IPS-11a (cell line): ENCODE data around the gene ASCL2.
"Not testable (repeated sequence)": the region's sequence is repeated elsewhere in the genome, so short reads cannot be mapped to it uniquely, and the experiment has no call there.

Source experiments
- H3K4me3 ChIP-seq: one replicate; pipeline ENCODE4 v1.5.1; 2013; ENCODE audit warnings: low read depth, low read length, control low read depth

Gene ASCL2

DNA sequence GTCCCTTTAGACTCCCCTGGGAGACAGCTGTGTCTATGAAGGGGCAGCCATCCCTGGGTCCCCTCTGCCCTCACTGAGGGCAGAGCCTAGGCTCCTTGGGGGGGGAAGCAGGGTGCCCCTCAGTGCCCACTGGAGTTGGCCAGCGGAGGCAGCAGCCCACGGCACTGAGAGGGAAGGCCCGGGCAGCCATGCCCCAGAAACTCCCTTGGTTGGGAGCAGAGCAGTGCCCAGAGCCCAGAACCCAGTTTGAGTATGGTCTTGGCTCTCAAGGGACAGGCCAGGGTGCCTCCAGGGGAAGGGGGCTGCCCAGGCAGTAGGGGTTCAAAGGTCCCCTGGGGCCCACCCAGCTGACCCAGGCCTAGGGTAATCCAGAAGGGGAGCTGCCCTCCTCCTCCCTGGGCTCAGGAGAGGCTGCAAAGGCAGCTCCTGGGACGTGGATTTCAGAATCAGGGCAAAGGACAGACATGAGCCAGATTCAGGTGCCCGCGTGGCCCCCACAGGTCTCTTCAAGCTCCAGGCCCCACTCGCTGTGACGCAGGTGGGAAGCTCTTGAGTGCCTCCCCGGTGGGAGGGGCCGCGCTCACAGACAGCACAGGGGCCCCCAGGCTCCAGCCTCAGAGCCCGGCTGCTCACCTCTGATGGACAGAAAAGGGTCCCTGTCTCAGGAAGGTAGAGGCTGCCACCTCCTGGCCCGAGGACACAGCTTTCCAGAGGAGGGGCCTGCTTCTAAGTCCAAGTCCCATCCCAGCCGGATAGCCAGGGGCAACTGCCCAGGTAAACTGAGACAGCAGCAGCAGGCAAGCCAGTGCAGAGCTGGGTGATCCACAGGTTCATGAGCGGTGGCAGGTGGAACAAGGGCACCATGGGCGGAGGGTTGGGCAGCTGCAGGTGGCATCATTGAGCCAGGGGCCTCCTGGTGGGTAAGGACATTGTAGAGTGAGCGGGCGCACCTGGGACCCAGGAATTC, 28.7 kb upstream of the ASCL2 start:
- no peak overlapping the region for H3K4me3 ChIP-seq

DNA sequence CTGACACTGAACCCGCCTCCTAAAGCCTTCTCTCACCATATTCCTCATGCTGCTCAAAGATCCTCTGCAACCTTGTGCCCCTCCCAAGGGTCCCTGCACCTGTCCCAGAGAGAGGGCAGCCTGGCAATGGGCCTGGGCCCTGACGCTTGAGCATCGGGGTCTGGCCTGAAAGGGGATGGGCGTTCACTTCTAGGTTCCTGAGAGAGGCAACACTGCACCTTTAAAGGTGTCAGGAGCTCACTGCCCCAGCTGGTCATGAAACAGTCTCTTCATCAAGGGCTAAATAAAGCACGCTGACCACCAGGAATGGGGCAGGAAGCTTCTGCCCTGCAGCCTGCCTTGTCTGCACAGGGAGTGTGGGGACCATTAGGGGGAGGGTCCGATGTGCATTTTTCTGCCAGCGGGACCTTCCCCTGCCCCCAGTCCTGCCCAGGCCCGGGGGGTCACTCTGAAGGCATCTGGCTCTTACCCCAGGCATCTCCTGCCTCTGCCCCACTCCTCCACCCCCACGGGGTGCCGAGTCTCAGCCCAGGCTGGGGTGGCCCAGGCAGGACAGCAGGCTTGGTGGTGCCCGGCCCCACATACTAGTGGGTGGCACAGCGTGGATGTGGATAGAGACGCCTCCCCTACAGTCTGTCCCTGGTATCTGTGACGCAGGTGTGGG, 27.9 kb upstream of the ASCL2 start:
- no peak overlapping the region for H3K4me3 ChIP-seq

DNA sequence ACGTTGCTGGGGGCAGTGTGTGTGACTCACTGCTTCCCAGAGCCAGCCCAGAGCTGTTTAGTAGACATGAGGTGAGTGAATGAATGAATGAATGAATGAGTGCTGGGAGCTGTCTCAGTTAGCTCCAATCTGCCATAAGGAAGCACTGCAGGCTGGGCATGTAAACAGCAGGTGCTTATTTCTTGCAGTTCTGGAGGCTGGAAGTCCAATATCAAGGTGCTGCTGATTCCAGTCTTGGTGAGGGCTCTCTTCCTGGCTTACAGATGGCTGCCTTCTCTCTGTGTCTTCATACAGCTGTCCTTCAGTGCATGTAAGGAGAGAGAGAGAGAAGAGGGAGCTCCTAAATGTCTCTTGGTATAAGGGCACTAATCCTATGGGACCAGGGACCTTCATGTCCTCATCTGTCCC, 27.2 kb upstream of the ASCL2 start:
- H3K4me3 ChIP-seq, result no peak overlapping the region

DNA sequence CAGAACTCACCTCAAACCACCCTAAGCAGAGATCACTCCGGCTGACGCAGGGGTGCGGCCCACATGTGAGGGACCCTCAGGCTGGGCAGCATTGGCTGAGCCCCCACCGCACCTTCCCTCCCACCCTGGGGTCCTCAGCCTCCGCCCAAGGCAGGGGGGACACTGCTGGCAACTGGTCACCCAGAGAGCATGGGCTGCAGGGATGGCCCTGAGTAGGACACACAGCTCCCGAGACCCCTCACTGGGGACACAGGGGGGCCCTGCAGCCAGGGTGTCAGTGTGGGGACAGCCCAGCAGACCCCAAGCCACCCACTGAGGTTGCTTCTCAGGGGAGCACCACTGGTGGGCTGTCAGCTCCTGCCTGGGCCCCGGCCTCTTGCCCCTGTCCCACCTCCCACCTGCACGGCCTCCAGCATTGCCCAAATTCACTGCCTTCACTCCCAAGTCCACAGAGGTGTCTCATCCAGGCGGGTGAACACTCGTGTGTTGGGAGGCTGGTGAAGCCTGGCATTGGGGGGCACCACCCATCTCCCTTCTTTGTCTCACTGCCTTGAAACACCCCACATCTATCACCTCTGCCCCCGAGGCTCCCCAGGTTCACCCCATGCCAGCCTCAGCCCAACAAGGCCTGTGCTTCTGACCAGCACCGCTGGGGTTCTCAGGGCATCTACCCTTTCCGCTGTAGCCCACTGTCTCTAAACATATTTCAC, 26.7 kb upstream of the ASCL2 start:
- H3K4me3 ChIP-seq, result no peak overlapping the region

DNA sequence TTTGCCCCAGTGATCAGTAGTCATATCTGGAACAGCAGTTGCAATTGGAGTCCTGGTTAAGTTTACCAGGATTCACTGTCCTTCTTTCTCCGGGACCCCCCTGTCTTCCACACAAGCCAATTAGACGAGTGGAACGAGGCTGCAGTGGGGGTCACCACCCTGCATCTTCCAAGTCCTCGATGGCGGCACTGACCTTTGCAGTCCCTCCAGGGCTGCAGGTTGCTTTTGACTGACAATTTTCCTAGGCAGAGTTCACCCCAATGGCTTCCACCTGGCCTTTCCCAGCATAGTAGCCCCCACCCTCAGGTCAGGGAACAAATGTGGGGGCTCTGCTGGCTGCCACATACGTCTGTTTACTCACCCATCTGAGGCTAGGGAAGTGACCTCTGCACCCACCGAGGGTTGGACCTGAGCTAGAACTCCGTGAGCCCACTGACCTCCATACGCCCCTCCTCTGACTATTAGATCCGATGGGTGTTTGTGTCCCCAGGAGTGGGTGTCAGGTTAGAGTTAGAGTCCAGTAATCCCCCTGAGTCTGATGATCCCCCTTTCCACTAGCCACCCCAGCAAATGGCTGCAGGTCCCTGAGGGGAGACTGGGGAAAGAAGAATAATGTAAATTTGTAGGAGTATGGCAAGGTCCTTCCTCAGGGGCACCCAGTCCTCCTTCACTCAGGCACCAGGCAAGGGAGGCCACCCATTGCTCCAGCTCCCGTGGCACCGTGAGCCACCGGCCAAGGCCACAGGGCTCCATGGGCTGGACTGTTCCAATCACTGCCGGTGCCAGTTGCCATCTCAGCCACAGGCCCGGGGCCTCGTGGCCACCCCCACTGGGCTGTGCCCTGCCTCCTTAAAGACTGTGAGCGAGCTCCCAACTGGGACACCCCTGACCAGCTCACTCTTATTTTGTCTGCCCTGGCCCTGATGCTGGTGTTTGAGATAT, 25.9 kb upstream of the ASCL2 start:
- no peak overlapping the region for H3K4me3 ChIP-seq

DNA sequence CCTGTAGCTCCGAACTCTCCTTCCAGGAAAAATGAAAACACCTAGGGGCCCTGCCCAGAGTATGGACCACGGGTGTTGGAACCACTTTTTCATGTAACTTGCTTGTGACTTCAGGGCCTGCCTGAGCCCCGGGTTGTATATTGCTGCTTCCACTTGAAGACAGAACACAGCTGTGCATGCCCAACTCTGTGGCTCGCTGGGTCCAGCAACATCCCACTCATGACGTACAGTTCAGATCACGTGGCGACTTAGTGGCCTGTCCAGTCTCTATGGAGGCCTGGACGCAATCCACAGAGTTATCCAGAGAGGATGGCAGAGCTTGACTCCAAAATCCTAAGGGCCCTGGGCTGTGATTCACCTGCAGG, 24.5 kb upstream of the ASCL2 start:
- no peak overlapping the region for H3K4me3 ChIP-seq

DNA sequence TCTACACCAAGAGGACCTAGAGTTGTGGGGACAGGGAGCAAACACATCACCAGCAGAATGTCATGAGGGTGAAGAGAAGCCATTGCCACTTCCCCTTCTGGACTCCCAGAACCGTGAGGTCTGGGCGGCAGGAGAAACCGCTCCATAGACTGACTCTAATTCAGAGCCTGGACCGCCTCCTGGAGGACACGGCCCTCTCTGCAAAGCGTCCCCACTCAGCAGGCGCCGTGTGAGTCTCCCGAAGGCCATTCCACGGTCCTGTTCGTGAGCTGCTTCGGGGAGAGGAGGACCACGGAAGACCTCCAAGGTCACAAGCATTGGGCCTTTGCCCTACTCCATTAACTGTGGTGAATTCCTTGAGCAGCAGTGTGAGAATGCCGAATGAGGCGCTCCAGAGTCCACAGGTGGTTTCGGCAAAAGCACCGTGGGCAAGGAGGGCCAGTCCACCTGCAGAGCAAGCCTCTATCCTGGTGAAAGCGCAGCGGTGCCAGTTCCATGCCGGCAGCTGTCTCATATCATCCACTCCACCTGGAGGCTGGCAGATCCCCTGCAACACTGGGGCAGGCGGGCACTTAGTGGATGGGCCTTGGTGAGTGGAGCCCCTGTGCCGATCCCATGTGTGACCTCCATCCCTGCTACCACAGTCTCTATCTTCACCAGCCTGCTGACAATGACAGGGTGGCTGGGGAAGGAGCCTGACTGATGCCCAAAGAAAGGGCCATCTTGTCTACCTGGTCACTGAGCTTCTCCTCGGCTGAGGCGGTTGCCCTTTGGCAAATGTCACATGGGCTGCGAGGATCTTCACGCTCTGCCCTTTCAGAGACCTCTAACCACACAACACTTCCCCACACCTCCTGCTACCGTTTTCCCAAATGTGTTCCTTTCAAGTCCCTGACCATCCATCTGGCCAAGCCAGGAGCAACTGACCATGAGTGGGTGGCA, 23.9 kb upstream of the ASCL2 start:
- H3K4me3 ChIP-seq, result no peak overlapping the region

DNA sequence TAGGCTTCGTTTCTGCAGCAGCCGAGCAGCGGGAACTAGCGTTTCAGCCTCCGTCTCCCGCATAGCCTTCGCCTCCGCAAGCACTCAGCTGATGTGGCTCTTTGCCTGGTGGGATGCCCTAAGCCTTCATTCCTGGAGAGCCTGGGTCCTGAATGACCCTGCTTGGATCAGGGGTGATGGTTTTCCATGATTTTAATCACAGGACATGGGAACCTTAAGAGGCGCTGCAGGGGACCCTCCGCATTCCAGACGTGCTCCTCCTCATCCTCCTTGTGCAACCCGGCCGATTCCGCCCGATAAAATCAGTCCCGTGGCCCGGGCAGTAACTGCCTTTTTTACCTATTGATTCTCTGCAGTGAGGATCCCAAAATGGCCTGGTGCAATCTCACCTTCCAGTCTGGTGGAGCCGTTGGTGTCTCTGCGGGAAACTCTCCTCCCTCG, 23.2 kb upstream of the ASCL2 start:
- no peak overlapping the region for H3K4me3 ChIP-seq

DNA sequence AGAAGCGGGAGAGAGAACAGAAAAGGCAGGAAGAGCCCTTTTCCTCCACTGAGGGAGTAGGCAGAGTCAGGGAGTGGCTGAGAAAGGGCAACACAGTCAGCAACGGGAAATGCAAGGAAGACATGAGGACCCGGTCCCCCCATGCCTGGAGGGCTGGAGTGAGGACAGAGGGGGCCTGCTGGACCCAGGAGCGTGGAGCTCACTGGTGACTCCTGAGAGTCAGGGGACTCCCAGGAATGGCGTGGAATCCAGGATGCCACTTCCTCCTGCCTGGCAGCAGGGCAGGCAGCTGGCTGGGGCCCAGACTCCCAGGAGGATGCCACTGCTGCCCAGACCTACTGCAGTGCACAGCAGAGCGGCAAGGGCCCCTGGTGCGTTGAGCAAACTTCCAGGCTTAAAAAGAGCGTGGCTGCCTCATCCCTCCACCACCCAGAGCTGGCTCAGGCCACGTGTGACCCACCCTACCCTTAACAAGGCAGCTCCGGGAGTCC, 20.0 kb upstream of the ASCL2 start:
- H3K4me3 ChIP-seq, result no peak overlapping the region

DNA sequence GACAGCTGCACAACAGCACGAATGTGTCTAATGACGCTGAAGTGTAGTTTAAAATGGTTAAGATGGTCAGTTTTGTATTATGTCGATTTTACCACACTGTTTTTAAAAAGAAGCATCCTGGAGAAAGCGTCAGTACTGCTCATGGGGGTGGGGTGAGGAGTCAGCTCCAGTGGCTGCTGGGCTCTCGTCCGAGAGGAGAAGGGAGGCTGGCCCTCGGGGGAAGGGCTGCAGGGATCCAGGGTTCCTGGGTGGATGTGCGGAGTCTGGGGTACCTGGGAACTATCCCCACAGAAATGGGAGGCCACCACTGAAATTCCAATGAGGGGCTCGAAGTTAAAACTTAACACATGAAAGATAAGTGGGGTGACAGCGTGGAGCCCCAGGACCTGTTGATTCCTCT, 19.5 kb upstream of the ASCL2 start:
- no peak overlapping the region for H3K4me3 ChIP-seq

DNA sequence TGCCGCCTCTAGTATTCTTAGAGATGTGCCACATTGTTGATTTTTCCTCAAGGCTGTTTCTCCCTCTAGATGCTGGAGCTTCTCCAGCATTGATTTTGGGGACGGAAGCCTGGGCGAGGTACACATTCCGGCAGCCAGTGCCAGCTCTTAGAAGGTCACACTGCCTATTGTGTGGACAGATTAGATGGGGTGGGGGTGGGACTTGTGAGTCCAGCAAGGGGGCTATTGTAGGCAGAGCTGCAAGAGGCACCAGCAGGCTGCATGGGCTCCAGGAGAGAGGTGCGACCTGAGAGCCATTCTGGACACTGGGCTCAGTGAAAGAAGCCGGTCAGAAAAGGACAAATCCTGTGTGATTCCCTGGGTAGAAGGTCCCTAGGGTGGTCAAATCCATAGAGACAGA, 19.0 kb upstream of the ASCL2 start:
- no peak overlapping the region for H3K4me3 ChIP-seq

DNA sequence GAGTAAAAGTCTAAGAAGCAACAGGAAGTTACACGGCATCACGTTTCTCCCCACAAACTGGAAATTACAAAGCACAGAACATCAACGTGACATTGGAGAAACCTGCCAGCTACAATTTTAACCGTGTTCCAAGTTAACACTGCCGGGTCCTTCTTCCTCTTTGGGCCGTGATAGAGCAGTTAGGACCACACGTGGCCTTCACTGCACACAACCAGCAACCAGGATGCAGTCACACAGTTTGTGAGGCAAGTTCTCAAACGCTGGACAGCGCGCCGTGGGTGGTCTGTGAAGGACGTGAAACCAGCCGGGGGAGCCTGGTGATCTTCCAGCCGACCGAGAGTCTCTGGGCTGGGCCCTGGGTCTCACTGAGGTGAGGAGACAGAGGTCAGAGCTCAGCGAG, 16.7 kb upstream of the ASCL2 start:
- no peak overlapping the region for H3K4me3 ChIP-seq

DNA sequence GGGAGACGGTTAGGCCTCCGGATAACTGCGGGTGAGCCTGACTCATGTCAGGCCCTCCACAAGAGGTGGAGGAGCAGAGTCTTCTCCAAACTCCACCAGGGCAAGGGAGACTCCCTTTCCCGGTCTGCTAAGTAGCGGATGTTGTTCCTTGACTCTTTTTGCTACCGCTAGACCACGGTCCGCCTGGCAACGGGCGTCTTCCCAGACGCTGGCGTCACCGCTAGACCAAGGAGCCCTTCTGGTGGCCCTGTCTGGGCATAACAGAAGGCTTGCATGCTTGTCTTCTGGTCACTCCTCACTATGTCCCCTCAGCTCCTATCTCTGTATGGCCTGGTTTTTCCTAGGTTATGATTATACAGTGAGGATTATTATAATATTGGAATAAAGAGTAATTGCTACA, 16.0 kb upstream of the ASCL2 start:
- not testable (repeated sequence) for H3K4me3 ChIP-seq

DNA sequence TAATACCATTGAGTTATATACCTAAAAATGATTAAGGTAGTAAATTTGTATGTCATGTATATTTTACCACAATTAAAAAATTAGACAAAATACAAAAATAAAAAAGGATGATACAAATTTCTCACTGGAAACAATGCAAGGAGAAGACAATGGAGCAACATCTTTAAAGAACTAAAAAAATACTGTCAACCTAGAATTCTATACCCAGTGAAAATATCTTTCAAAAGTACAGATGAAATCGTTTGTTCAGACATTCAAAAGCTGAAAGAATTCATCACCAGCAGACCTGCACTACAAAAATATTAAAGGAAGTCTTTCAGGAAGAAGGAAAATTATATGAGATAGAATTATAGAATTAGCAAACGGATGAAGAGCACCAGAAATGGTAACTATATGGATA, 9.8 kb upstream of the ASCL2 start:
- H3K4me3 ChIP-seq, result no peak overlapping the region

DNA sequence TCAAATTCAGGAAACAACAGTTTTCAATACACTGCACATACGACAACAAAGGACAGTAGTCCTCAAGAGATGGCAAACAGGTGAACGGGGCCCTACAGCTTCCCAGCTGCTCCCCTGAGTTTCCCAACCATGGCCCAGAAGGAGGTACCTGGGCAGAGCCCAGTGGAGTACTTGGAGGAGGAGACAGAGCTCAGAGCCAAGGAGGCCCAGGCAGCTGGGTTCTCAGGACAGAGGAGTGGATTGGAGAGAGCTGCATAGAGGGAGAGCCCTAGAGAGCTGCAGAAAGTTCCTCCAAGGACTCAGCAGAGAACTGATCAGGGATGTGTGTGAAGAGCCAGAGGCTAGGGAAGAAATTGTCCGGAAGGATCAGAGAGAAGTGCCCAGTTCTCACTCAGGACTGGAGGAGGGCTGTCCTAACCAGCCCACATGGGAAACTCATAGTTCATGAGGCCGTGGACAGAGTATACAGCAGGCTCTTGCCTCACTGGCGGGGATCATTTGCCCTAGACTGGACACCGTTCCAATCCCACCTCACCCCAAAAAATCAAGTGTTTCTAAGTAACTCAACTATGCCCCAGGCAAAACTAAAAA, 7.6 kb upstream of the ASCL2 start:
- H3K4me3 ChIP-seq, result no peak overlapping the region

DNA sequence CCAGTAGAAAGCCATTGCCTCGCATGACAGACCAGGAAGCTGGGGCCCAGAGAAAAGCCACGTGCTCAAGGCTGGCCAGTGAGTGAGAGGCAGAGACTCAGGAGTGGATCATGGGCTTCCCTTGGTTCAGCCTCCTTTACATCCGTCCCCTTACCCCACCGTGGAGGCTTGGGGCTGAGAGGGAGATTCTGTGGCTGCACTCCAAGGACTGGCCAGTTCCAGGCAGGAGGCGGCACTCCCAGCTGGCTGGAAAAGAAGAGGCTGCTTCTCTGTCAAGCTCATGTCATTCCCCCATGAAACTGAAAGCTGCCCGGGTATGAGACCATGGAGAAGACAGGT, 6.6 kb upstream of the ASCL2 start:
- H3K4me3 ChIP-seq, result no peak overlapping the region

DNA sequence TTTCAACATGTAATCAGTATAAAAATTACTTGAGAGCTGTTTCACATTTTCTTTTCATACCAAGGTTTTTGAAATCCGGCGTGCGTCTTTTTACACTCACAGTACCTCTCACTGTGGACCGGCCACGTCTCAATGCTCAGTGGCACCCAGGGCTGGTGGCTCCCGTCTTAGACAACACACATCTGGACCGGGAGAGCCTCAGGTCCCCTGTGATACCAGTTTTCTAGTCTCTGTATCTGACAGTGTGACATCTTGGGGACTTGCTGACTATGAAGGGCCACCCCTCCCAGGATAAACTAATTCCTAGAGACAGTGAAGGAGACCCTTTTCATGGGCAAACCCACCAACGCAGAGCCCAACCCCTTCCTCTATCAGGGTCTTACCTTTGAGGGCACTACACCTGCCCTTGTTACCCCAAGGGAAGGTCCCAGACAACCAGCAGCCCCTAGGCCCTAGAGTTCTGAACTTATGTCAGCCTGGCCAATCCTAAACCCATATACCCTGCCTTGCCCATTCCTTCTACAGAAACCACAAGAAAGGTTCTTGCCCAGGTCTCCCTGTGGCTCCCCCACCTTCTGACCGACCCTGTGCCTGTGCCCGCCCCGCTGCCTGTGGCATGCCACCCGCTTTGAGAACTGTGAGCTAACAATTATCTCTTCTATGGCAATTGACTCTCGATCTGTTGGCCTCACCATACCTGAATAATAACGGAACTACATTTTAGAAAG, 6.1 kb upstream of the ASCL2 start:
- no peak overlapping the region for H3K4me3 ChIP-seq
